A549 (cell line): ENCODE results near the gene DHX8.

Experiments used
- JUN ChIP-seq, 2 experiments: fragments of >200 bp; sonication (Bioruptor Twin); formaldehyde crosslinking; IDR thresholded peaks; 2 replicates in 1 of 2; 3 replicates in 1 of 2; pipeline ENCODE4 v1.6.1; 2016 to 2017
- MYC ChIP-seq: IDR thresholded peaks from 2 replicates; pipeline ENCODE4 v1.6.1; 2012; ENCODE audit warnings: mild to moderate bottlenecking, inconsistent platforms, low read length, improper control_type of control experiment, borderline replicate concordance
- REST ChIP-seq: fragments of 200-600 bp; sonication (generic); IDR thresholded peaks from 2 replicates; pipeline ENCODE4 v1.6.1; 2016; ENCODE audit warnings: antibody characterized with exemption, mild to moderate bottlenecking, moderate library complexity
- SMC3 ChIP-seq: fragments of >200 bp; sonication (Bioruptor Twin); formaldehyde crosslinking; IDR thresholded peaks from 3 replicates; pipeline ENCODE4 v1.6.1; 2018; ENCODE audit warnings: inconsistent platforms
- TF ChIP-seq, protein P1 (sequence below): fragments of >200 bp; sonication (Bioruptor Twin); formaldehyde crosslinking; IDR thresholded peaks from 3 replicates; pipeline ENCODE4 v1.5.1; 2016

DNA sequence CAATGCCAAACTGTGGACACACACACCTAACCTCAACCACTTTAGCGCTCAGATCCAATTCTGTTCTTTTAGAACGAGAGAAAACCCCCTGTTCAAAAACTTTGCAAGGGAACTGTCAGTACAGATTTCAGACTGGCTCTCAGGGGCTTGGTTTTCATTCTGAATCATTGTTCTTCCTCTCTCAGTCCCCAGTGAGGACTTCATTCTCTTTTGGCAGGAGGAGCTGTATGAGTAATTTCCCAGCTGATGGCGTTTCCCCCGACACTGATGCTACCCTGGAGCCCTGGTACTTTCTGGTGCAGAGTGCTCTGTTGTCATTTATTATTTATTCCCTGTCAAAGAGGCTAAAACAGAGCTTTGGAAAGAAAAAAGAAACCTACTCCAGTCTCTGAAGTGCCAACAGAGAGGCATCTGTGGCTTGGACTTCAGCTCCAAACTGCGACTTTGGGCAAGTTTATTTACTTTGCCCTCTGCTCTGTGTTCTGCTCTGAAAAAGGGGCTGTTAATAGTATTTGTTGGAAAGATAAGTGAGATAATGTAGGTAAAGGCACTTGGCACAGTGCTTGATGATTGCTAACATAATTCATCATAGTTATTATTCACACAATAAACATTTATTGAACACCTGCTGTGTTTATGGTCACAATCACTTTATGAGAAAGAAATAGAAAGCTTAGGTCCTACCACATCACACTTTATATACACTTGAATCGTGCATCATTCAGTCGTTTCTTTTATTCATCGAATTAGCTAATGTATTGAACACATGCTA, 34.0 kb downstream of the DHX8 start:
- TF ChIP-seq JUN (IDR thresholded peaks at IDR 0.05) (no peak), REST (no peak), MYC (no peak), SMC3 (no peak)
- TF ChIP-seq, protein P1, sequence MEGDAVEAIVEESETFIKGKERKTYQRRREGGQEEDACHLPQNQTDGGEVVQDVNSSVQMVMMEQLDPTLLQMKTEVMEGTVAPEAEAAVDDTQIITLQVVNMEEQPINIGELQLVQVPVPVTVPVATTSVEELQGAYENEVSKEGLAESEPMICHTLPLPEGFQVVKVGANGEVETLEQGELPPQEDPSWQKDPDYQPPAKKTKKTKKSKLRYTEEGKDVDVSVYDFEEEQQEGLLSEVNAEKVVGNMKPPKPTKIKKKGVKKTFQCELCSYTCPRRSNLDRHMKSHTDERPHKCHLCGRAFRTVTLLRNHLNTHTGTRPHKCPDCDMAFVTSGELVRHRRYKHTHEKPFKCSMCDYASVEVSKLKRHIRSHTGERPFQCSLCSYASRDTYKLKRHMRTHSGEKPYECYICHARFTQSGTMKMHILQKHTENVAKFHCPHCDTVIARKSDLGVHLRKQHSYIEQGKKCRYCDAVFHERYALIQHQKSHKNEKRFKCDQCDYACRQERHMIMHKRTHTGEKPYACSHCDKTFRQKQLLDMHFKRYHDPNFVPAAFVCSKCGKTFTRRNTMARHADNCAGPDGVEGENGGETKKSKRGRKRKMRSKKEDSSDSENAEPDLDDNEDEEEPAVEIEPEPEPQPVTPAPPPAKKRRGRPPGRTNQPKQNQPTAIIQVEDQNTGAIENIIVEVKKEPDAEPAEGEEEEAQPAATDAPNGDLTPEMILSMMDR, result no peak
